GM06990 (cell line): ENCODE data around the gene BNIP5.

Experiments used
- DNase-seq: peaks from one replicate; pipeline ENCODE4 v3.0.0-alpha.2; 2011; ENCODE audit not compliant: insufficient read length; ENCODE audit errors: extremely low read depth
- H3K27me3 ChIP-seq: replicated peaks from 2 replicates; pipeline ENCODE4 v1.6.0; 2011; ENCODE audit warnings: low read length; ENCODE audit not compliant: control insufficient read depth, insufficient read depth
- H3K36me3 ChIP-seq: 2 replicates; pipeline ENCODE4 v1.5.1; 2011; ENCODE audit warnings: low read length; ENCODE audit not compliant: control insufficient read depth, insufficient read depth
- H3K4me3 ChIP-seq: replicated peaks from 2 replicates; pipeline ENCODE4 v1.5.1; 2011; ENCODE audit warnings: low read depth, mild to moderate bottlenecking, control low read depth, low read length
- TF ChIP-seq, protein P1 (sequence below): IDR thresholded peaks from 2 replicates; pipeline ENCODE4 v1.5.1; 2011; ENCODE audit warnings: low read length, control low read depth, mild to moderate bottlenecking, inconsistent platforms; ENCODE audit not compliant: insufficient read depth, poor library complexity, severe bottlenecking

BNIP5 gene

DNA sequence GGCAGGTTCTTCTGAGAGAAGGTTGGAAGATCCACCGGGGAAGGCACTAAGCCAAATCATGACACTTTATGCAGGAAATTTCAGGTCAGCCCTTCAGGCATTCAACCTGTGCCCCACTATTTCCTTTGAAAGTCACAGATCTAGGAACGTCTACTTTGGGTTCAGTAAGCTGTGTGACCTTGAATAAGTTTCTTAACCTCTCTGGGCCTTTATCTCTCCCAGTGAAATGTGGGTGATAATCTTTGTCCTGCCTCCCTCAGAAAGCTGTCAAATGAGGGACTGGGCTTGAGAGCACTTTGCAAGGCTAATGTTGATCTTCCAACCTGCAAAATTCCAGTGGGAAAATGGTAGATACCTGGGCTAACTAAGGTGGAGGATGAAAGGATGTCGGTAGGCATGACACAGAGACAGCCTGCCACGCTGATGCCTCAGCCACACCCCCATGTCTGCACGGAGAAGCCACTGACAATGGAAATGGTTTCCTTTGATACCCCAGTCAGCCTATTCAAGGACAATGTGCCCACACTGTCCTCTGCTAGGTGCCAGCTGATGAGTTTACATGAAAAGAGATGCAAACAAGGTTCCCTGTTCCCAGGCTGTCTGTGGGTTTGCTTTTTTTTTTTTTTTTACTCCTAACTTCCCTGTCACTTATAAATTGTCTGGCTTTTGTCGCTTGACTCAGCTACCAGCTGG lies 9.3 kb downstream of the BNIP5 start:
- H3K36me3 ChIP-seq, result no peaks in the 10 kb centered on the region
- H3K4me3 ChIP-seq, result no peak overlapping the region
- no peaks in the 10 kb centered on the region for H3K27me3 ChIP-seq
- DNase-seq, result no peak
- TF ChIP-seq, protein P1, sequence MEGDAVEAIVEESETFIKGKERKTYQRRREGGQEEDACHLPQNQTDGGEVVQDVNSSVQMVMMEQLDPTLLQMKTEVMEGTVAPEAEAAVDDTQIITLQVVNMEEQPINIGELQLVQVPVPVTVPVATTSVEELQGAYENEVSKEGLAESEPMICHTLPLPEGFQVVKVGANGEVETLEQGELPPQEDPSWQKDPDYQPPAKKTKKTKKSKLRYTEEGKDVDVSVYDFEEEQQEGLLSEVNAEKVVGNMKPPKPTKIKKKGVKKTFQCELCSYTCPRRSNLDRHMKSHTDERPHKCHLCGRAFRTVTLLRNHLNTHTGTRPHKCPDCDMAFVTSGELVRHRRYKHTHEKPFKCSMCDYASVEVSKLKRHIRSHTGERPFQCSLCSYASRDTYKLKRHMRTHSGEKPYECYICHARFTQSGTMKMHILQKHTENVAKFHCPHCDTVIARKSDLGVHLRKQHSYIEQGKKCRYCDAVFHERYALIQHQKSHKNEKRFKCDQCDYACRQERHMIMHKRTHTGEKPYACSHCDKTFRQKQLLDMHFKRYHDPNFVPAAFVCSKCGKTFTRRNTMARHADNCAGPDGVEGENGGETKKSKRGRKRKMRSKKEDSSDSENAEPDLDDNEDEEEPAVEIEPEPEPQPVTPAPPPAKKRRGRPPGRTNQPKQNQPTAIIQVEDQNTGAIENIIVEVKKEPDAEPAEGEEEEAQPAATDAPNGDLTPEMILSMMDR, result no peak

DNA sequence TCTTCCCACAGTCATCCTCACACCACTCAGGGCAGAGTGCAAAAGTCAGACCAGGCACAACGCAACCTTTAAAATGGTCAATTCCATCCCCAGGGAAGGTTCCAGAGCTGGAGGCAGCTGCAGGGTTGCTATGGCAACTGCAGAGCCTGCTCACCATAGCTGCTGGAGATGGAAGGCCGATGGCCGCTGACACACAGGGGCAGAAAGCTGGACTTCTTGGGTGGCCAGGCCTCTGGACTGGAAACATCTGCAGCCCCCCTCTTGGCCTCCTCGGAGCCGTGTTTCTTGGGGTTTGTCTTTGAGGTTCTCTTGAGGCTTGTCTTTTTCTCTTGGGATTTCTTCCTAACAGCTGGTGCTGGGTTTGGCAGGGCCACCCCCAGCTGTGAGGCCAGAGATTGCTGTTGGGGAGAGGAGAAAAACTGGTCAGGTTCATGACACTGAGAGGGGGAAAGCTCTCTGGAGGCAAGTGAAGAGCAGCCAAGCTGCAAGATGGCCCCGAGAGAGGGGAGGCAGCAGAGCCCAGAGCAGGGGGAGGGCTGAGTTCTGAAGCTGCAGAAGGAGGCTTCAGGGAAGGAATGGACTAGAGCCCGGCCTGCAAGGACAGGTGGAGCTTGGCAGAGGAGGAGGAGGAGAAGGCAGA lies 10.2 kb downstream of the BNIP5 start:
- Histone ChIP-seq H3K4me3 (no peak overlapping the region), H3K27me3 (no peaks in the 10 kb centered on the region; the same call in 1 of the 2 replicates), H3K36me3 (no peaks in the 10 kb centered on the region)
- DNase-seq, result no peak
- TF ChIP-seq, protein P1, result no peak

DNA sequence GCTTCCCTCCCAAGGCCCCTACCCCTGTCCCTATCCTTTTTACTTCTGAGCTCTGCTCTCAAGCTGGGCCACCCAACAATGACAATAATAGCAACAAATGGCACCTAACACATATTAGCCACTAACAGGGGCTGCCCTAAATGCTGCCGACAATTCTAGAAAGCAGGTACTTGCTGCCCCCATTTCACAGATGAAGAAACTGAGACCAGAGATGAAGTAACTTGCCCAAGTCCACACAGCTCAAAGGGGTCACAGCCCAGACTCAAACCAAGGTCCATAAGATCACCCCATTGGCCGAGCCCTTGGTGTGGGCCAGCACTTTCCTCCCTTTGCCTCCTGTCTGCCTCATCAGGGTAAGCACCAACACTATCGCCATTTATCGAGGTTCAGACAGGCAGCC lies 12.0 kb downstream of the BNIP5 start:
- Histone ChIP-seq H3K27me3 (no peaks in the 10 kb centered on the region; the same call in 1 of the 2 replicates), H3K4me3 (no peak overlapping the region), H3K36me3 (no peaks in the 10 kb centered on the region)
- no peak for DNase-seq
- TF ChIP-seq, protein P1, result no peak

DNA sequence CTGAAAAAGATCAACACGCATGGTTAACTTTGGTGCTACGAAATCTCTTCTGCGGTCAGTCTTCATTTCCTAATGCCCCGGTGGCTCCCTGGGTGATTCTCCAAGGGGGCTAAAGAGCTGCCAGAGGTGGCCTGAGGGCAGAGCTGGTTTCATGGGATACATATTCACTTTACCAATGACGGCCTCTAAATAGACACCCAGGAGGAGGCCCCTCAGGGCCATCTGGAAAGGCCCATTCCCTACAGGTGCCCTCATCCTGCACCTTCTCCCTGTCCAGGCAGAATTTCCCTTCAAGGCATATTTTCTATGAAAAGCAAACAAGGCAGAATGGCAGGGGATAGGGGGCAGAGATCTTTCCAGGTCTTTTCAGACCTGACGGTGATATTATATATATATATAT lies 12.5 kb downstream of the BNIP5 start:
- TF ChIP-seq, protein P1, result no peak
- Histone ChIP-seq H3K27me3 (no peaks in the 10 kb centered on the region; the same call in 1 of the 2 replicates), H3K36me3 (no peaks in the 10 kb centered on the region), H3K4me3 (no peak overlapping the region)
- DNase-seq, result no peak

DNA sequence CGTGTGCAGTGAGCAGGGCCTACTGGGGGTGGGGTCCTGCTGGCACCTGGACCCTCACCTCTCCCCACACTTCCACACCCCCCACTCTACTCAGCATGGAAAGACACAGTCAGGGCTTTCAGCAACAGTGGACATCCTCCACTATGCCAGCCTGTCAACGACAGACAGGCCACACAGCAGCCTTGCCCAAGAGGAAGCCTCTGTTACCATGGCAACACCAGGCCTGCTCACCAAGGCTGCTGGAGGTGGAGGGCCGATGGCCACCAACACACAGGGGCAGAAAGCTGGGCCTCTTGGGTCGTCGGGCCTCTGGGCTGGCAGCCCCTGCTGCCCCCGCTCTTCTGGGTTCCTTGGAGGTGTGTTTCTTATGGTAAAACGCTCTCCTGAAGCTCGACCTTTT lies 13.6 kb downstream of the BNIP5 start:
- DNase-seq, result no peak
- TF ChIP-seq, protein P1, result no peak
- H3K4me3 ChIP-seq, result no peak overlapping the region
- H3K36me3 ChIP-seq, result no peaks in the 10 kb centered on the region
- no peaks in the 10 kb centered on the region; the same call in 1 of the 2 replicates for H3K27me3 ChIP-seq
